K562 (cell line): ENCODE results near the gene KIF20B.

Experiments used
- HCFC1 ChIP-seq: IDR thresholded peaks from 2 replicates; pipeline ENCODE4 v1.6.1; 2012; ENCODE audit warnings: low read depth, low read length, improper control_type of control experiment
- HNRNPK ChIP-seq: fragments of 200-400 bp; formaldehyde crosslinking; IDR thresholded peaks from one replicate; pipeline ENCODE4 v1.6.1; 2018; ENCODE audit warnings: mild to moderate bottlenecking, low read depth, low read length; ENCODE audit not compliant: poor library complexity, severe bottlenecking
- YY1 ChIP-seq, 3 experiments: IDR thresholded peaks; 2 replicates each; pipeline ENCODE4 v1.6.1; 2011; ENCODE audit warnings: low read length in 2 of 3, mild to moderate bottlenecking in 2 of 3, moderate library complexity in 2 of 3, borderline replicate concordance in 1 of 3, control low read depth in 1 of 3, low read depth in 1 of 3; ENCODE audit not compliant: insufficient read depth in 3 of 3, insufficient replicate concordance in 2 of 3, control insufficient read depth in 1 of 3, insufficient read length in 1 of 3; ENCODE audit errors: extremely low read depth in 1 of 3

DNA sequence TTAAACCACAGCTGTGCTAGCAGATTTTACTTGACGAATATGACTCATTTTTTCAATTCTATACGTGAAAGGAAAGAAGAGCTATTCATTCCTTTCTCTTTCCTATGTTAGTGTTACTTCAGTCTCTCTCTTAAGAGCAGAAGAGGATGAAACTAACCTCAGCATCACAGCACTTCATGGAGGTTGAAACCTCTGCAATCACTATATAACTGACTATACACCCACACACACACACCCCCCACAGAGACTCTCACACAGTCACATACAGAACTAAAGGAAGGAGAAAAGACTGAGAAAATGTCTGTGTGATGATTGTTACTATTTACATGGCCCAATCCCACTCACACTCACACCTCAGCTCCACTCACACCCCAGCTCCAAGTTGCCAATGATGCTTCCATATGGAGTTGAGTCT, 104.2 kb downstream of the KIF20B start:
- TF ChIP-seq HCFC1 (no peak), YY1 (IDR thresholded peaks at IDR 0.05; ENCODE audit: borderline replicate concordance in 1 of 3, control insufficient read depth in 1 of 3, extremely low read depth in 1 of 3, insufficient read depth in 3 of 3, insufficient read length in 1 of 3, insufficient replicate concordance in 2 of 3, low read depth in 1 of 3, low read length in 2 of 3) (no peak), HNRNPK (no peak)
